ENCODE data around the gene ST6GALNAC3.

DNA sequence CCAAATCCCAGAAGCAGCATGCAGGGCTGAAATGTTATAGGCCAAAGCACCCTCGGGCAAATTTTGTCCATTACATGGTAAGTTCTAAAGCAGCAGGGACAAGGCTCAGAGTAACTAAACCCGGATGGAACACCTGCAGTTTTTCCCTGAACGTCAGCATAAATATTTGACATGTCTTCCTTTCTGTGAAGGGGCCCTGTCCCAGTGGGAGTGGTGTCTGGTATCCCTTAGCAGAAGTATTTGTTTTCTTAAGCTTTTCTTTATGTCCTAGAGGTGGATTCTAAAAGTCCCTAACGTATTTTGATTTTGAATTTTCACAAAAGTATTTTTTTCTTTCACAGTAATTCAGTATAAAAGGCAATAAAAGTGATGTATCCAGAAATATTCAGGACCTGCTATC is 223.9 kb downstream of the ST6GALNAC3 start:
- TF ChIP-seq ZNF580 (tag by site-specific recombination; IDR thresholded peaks at IDR 0.05): no peak
- TF ChIP-seq ZNF560 (tag by site-specific recombination; IDR thresholded peaks at IDR 0.05; ENCODE audit: borderline replicate concordance): no peak
- no peak for TF ChIP-seq ZNF184 (tag by site-specific recombination; IDR thresholded peaks at IDR 0.05)
- TF ChIP-seq YY1 (tag by site-specific recombination; IDR thresholded peaks at IDR 0.05): no peak
- TF ChIP-seq CTCF (tag by site-specific recombination; IDR thresholded peaks at IDR 0.05): no peak
- no peak for TF ChIP-seq TRIM28 (IDR thresholded peaks at IDR 0.05; ENCODE audit: borderline replicate concordance, low read length)
- no peak for TF ChIP-seq PRDM1 (tag by site-specific recombination; IDR thresholded peaks at IDR 0.05)
- TF ChIP-seq ZNF530 (tag by site-specific recombination; IDR thresholded peaks at IDR 0.05; ENCODE audit: low read depth): no peak
- TF ChIP-seq ZNF274 (IDR thresholded peaks at IDR 0.05; ENCODE audit: low read length): no peak
- TF ChIP-seq ZNF274 (tag by site-specific recombination; IDR thresholded peaks at IDR 0.05; ENCODE audit: borderline replicate concordance): no peak
- no peak for TF ChIP-seq ZNF670 (tag by site-specific recombination; IDR thresholded peaks at IDR 0.05; ENCODE audit: low read depth)
- no peak for TF ChIP-seq ZSCAN16 (tag by site-specific recombination; IDR thresholded peaks at IDR 0.05)
- TF ChIP-seq, protein P1, sequence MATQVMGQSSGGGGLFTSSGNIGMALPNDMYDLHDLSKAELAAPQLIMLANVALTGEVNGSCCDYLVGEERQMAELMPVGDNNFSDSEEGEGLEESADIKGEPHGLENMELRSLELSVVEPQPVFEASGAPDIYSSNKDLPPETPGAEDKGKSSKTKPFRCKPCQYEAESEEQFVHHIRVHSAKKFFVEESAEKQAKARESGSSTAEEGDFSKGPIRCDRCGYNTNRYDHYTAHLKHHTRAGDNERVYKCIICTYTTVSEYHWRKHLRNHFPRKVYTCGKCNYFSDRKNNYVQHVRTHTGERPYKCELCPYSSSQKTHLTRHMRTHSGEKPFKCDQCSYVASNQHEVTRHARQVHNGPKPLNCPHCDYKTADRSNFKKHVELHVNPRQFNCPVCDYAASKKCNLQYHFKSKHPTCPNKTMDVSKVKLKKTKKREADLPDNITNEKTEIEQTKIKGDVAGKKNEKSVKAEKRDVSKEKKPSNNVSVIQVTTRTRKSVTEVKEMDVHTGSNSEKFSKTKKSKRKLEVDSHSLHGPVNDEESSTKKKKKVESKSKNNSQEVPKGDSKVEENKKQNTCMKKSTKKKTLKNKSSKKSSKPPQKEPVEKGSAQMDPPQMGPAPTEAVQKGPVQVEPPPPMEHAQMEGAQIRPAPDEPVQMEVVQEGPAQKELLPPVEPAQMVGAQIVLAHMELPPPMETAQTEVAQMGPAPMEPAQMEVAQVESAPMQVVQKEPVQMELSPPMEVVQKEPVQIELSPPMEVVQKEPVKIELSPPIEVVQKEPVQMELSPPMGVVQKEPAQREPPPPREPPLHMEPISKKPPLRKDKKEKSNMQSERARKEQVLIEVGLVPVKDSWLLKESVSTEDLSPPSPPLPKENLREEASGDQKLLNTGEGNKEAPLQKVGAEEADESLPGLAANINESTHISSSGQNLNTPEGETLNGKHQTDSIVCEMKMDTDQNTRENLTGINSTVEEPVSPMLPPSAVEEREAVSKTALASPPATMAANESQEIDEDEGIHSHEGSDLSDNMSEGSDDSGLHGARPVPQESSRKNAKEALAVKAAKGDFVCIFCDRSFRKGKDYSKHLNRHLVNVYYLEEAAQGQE (tag by site-specific recombination; IDR thresholded peaks at IDR 0.05): no peak
- no peak for TF ChIP-seq HOXC10 (CRISPR knock-in tag; IDR thresholded peaks at IDR 0.05)

Data from HEK293 (cell line).